Liver (tissue), 9 donors: ENCODE measurements around the gene ZNF785. TPM values are rescaled to one million over a fixed set of nuclear protein-coding genes. Genes with fewer than 3 reads are reported as not detected.

Experiments
- DNase-seq: peaks from one replicate; pipeline ENCODE4 v3.0.0-alpha.2; 2017; ENCODE audit warnings: low spot score
- H3K27ac ChIP-seq, 2 donors: one replicate each; pipeline ENCODE4 v1.7.0; 2013; ENCODE audit warnings: inconsistent platforms in 2 of 2, low read length in 2 of 2, control low read depth in 1 of 2, low read depth in 1 of 2, mild to moderate bottlenecking in 1 of 2
- H3K27me3 ChIP-seq, 4 donors: one replicate each; pipeline versions ENCODE4 v1.6.1 to v1.7.0; 2013; ENCODE audit warnings: low read length in 3 of 4, inconsistent platforms in 1 of 4, mild to moderate bottlenecking in 1 of 4, moderate library complexity in 1 of 4; ENCODE audit not compliant: control insufficient read depth in 4 of 4, insufficient read depth in 4 of 4
- H3K36me3 ChIP-seq, 4 donors: one replicate each; pipeline versions ENCODE4 v1.6.1 to v1.7.0; 2013; ENCODE audit warnings: low read length in 3 of 4, mild to moderate bottlenecking in 3 of 4, low read depth in 1 of 4, moderate library complexity in 1 of 4; ENCODE audit not compliant: control insufficient read depth in 4 of 4, insufficient read depth in 3 of 4
- H3K4me1 ChIP-seq, 4 donors: one replicate each; pipeline versions ENCODE4 v1.6.1 to v1.7.0; 2013; ENCODE audit warnings: low read length in 3 of 4, mild to moderate bottlenecking in 3 of 4, moderate library complexity in 1 of 4; ENCODE audit not compliant: control insufficient read depth in 4 of 4, insufficient read depth in 4 of 4
- H3K4me3 ChIP-seq, 3 donors: one replicate each; pipeline versions ENCODE4 v1.6.1 to v1.7.0; 2013; ENCODE audit warnings: low read length in 3 of 3, control low read depth in 1 of 3, low read depth in 1 of 3, mild to moderate bottlenecking in 1 of 3
- H3K9ac ChIP-seq, 2 donors: one replicate each; pipeline ENCODE4 v1.7.0; 2013; ENCODE audit warnings: low read length in 2 of 2, mild to moderate bottlenecking in 2 of 2, moderate library complexity in 2 of 2, control low read depth in 1 of 2, low read depth in 1 of 2
- H3K9me3 ChIP-seq, 4 donors: one replicate each; pipeline versions ENCODE4 v1.6.1 to v1.7.0; 2013; ENCODE audit warnings: low read length in 3 of 4; ENCODE audit not compliant: control insufficient read depth in 4 of 4
- EGR1 ChIP-seq, 2 donors: IDR thresholded peaks; 2 replicates each; pipeline ENCODE4 v1.6.1; 2016 to 2018; ENCODE audit warnings: antibody characterized with exemption in 2 of 2, low read depth in 2 of 2
- FOXA1 ChIP-seq: IDR thresholded peaks from 2 replicates; pipeline ENCODE4 v1.6.1; 2016; ENCODE audit warnings: antibody characterized with exemption
- FOXA2 ChIP-seq: IDR thresholded peaks from 2 replicates; pipeline ENCODE4 v1.6.1; 2016; ENCODE audit warnings: antibody characterized with exemption
- GABPA ChIP-seq, 2 donors: IDR thresholded peaks in 1 of 2; conservative IDR thresholded peaks in 1 of 2; 2 replicates each; pipeline ENCODE4 v1.6.1; 2016; ENCODE audit warnings: antibody characterized with exemption in 2 of 2, mild to moderate bottlenecking in 1 of 2, moderate library complexity in 1 of 2
- HNF4A ChIP-seq, 2 donors: conservative IDR thresholded peaks; 2 replicates each; pipeline ENCODE4 v1.6.1; 2016; ENCODE audit warnings: antibody characterized with exemption in 2 of 2, mild to moderate bottlenecking in 2 of 2
- HNF4G ChIP-seq: IDR thresholded peaks from 2 replicates; pipeline ENCODE4 v1.6.1; 2016; ENCODE audit warnings: antibody characterized with exemption
- JUND ChIP-seq, 2 donors: IDR thresholded peaks; 2 replicates each; pipeline ENCODE4 v1.6.1; 2016; ENCODE audit warnings: antibody characterized with exemption in 2 of 2
- NR2F2 ChIP-seq: IDR thresholded peaks from 2 replicates; pipeline ENCODE4 v1.6.1; 2016; ENCODE audit warnings: antibody characterized with exemption
- RAD21 ChIP-seq, 2 donors: IDR thresholded peaks; 2 replicates each; pipeline ENCODE4 v1.6.1; 2016; ENCODE audit warnings: antibody characterized with exemption in 2 of 2, mild to moderate bottlenecking in 2 of 2
- SP1 ChIP-seq: IDR thresholded peaks from 2 replicates; pipeline ENCODE4 v1.6.1; 2018; ENCODE audit warnings: antibody characterized with exemption, mild to moderate bottlenecking
- TAF1 ChIP-seq: conservative IDR thresholded peaks from 2 replicates; pipeline ENCODE4 v1.6.1; 2016; ENCODE audit warnings: antibody characterized with exemption, mild to moderate bottlenecking
- YY1 ChIP-seq: IDR thresholded peaks from 2 replicates; pipeline ENCODE4 v1.6.1; 2016; ENCODE audit warnings: antibody characterized with exemption, mild to moderate bottlenecking
- WGBS: extraction: QIAGEN DNeasy Blood & Tissue Kit; methylation state at CpG from one replicate; pipeline ENCODE4 v1.1.7; 2013; 5-methylcytosine and 5-hydroxymethylcytosine counted together
- polyA plus RNA-seq, 2 donors: library from polyadenylated mRNA; stranded (reverse) in 1 of 2; unstranded in 1 of 2; fragments of 200-250 nt in 1 of 2; fragments of >200 nt in 1 of 2; fragmentation: Nextera tagmentation in 1 of 2; extraction: Ambion mirVana in 1 of 2; gene quantifications; one replicate each; pipeline versions ENCODE4 v1.2.1 to v1.2.3, GENCODE V29; 2013 to 2015
- total RNA-seq, 2 donors: library from RNA; depleted of rRNA; stranded (reverse); fragments of >200 nt; gene quantifications; one replicate each; pipeline ENCODE4 v1.2.3, GENCODE V29; 2014
- TF ChIP-seq, protein P1 (sequence below): IDR thresholded peaks from 2 replicates; pipeline ENCODE4 v1.6.1; 2016; ENCODE audit warnings: antibody characterized with exemption
- TF ChIP-seq, protein P2 (sequence below): IDR thresholded peaks from 2 replicates; pipeline ENCODE4 v1.6.1; 2016; ENCODE audit warnings: antibody characterized with exemption, mild to moderate bottlenecking
- TF ChIP-seq, protein P3 (sequence below): fragments of 150-350 bp; IDR thresholded peaks from 2 replicates; pipeline ENCODE4 v1.5.1; 2017; ENCODE audit warnings: improper control_type of control experiment, low read depth, low read length; ENCODE audit not compliant: missing input control
- TF ChIP-seq, protein P4 (sequence below): IDR thresholded peaks from 2 replicates; pipeline ENCODE4 v1.6.1; 2016; ENCODE audit warnings: antibody characterized with exemption
- TF ChIP-seq, protein P5 (sequence below): IDR thresholded peaks from 2 replicates; pipeline ENCODE4 v1.6.1; 2016; ENCODE audit warnings: antibody characterized with exemption
- donor health status: healthy.
- donor health status: healthy.
- donor health status: healthy.
- donor health status: healthy.
- donor health status: healthy.

The ZNF785 gene
- total and polyA plus RNA-seq, 4 donors = 1.8 to 5.9 (median 3.3) TPM

DNA sequence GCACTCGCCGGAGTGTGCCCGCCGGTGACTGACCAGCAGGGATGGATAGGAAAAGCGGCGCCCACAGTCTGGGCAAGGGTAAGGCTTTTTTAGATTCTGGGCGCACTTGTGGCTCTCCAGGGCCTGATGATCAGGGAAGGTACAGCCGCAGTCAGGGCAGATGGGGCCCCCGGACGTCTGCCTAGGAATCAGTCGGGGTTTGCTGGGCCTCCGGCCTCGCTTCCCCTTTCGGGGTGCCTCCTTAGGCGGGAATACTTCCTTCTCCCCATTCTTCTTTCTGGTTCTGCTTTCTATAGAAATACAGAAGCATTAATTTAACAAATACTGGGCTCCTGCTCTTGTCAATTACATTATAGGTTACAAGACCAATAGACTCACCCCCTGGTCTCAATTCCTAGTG lies 19.7 kb upstream of the ZNF785 start:
- Histone ChIP-seq H3K4me3 (no peak overlapping the region), H3K27ac (peak overlapping the region; percentile 86 to 94), H3K9me3 (no peaks in the 10 kb centered on the region), H3K27me3 (no peaks in the 10 kb centered on the region), H3K4me1 (peaks cover 18 to 49% (median 37%) of the 10 kb centered on the region in 4 donors), H3K36me3 (peaks cover 2 to 8% (median 3%) of the 10 kb centered on the region in 4 donors), H3K9ac (no peak overlapping the region)
- TF ChIP-seq FOXA2 (no peak), FOXA1 (no peak), GABPA (IDR thresholded peaks at IDR 0.05 in 1 of 2, conservative IDR thresholded peaks at IDR 0.05 in 1 of 2) (no peak), EGR1 (IDR thresholded peaks at IDR 0.05; ENCODE audit: low read depth in 2 of 2) (no peak)
- TF ChIP-seq, protein P1, sequence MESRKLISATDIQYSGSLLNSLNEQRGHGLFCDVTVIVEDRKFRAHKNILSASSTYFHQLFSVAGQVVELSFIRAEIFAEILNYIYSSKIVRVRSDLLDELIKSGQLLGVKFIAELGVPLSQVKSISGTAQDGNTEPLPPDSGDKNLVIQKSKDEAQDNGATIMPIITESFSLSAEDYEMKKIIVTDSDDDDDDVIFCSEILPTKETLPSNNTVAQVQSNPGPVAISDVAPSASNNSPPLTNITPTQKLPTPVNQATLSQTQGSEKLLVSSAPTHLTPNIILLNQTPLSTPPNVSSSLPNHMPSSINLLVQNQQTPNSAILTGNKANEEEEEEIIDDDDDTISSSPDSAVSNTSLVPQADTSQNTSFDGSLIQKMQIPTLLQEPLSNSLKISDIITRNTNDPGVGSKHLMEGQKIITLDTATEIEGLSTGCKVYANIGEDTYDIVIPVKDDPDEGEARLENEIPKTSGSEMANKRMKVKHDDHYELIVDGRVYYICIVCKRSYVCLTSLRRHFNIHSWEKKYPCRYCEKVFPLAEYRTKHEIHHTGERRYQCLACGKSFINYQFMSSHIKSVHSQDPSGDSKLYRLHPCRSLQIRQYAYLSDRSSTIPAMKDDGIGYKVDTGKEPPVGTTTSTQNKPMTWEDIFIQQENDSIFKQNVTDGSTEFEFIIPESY = no peak
- TF ChIP-seq, protein P2, sequence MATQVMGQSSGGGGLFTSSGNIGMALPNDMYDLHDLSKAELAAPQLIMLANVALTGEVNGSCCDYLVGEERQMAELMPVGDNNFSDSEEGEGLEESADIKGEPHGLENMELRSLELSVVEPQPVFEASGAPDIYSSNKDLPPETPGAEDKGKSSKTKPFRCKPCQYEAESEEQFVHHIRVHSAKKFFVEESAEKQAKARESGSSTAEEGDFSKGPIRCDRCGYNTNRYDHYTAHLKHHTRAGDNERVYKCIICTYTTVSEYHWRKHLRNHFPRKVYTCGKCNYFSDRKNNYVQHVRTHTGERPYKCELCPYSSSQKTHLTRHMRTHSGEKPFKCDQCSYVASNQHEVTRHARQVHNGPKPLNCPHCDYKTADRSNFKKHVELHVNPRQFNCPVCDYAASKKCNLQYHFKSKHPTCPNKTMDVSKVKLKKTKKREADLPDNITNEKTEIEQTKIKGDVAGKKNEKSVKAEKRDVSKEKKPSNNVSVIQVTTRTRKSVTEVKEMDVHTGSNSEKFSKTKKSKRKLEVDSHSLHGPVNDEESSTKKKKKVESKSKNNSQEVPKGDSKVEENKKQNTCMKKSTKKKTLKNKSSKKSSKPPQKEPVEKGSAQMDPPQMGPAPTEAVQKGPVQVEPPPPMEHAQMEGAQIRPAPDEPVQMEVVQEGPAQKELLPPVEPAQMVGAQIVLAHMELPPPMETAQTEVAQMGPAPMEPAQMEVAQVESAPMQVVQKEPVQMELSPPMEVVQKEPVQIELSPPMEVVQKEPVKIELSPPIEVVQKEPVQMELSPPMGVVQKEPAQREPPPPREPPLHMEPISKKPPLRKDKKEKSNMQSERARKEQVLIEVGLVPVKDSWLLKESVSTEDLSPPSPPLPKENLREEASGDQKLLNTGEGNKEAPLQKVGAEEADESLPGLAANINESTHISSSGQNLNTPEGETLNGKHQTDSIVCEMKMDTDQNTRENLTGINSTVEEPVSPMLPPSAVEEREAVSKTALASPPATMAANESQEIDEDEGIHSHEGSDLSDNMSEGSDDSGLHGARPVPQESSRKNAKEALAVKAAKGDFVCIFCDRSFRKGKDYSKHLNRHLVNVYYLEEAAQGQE = no peak
- DNase-seq = no peak
- 89% methylated on average over 15 of the region's 15 CpGs for WGBS

DNA sequence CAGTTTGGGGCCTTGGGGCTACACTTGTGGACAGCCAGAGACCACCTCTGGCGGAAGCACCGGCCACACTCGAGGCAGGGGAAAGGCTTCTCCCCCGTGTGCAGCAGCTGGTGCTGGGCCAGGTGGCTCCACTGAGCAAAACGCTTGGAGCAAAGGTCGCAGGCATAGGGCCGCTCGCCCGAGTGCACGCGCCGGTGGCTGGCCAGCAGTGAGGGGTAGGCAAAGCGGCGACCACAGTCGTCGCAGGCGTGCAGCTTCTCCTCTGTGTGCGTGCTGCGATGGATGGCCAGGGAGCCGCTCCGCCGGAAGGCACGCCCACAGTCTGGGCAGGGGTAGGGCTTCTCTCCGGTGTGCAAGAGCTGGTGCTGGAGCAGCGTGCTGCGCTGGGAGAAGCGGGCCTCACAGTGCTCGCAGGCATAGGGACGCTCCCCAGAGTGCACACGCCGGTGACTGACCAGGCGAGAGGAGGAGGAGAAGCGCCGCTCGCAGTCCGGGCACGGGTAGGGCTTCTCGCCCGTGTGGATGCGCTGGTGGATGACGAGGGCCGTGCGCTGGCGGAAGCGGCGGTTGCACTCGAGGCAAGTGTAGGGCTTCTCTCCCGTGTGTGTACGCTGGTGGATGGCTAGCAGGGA lies 18.9 kb upstream of the ZNF785 start:
- H3K27ac ChIP-seq = peak overlapping the region; percentile 86 to 94
- H3K36me3 ChIP-seq = peaks cover 2 to 8% (median 3%) of the 10 kb centered on the region in 4 donors
- peak overlapping the region; percentile 20 to 34 for H3K9ac ChIP-seq
- no peaks in the 10 kb centered on the region for H3K27me3 ChIP-seq
- 55% methylated on average over 49 of the region's 49 CpGs for WGBS
- peaks cover 18 to 50% (median 37%) of the 10 kb centered on the region in 4 donors for H3K4me1 ChIP-seq
- peak overlapping the region in 2 of 3 donors; percentile 15 to 26 for H3K4me3 ChIP-seq
- DNase-seq = no peak
- no peaks in the 10 kb centered on the region for H3K9me3 ChIP-seq
- TF ChIP-seq YY1 = peak; percentile 59
- TF ChIP-seq HNF4G = no peak
- TF ChIP-seq NR2F2 = no peak
- peak; percentile 81 for TF ChIP-seq SP1
- TF ChIP-seq, protein P3, sequence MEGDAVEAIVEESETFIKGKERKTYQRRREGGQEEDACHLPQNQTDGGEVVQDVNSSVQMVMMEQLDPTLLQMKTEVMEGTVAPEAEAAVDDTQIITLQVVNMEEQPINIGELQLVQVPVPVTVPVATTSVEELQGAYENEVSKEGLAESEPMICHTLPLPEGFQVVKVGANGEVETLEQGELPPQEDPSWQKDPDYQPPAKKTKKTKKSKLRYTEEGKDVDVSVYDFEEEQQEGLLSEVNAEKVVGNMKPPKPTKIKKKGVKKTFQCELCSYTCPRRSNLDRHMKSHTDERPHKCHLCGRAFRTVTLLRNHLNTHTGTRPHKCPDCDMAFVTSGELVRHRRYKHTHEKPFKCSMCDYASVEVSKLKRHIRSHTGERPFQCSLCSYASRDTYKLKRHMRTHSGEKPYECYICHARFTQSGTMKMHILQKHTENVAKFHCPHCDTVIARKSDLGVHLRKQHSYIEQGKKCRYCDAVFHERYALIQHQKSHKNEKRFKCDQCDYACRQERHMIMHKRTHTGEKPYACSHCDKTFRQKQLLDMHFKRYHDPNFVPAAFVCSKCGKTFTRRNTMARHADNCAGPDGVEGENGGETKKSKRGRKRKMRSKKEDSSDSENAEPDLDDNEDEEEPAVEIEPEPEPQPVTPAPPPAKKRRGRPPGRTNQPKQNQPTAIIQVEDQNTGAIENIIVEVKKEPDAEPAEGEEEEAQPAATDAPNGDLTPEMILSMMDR = no peak
- TF ChIP-seq EGR1 (IDR thresholded peaks at IDR 0.05; ENCODE audit: low read depth in 2 of 2) = no peak
- TF ChIP-seq, protein P4, sequence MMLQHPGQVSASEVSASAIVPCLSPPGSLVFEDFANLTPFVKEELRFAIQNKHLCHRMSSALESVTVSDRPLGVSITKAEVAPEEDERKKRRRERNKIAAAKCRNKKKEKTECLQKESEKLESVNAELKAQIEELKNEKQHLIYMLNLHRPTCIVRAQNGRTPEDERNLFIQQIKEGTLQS = no peak
- TF ChIP-seq TAF1 = no peak
- no peak for TF ChIP-seq RAD21 (IDR thresholded peaks at IDR 0.05)
- TF ChIP-seq FOXA2 = no peak
- TF ChIP-seq, protein P1 = no peak
- peak; percentile 62 to 68 for TF ChIP-seq HNF4A (conservative IDR thresholded peaks at IDR 0.05)
- TF ChIP-seq, protein P5, sequence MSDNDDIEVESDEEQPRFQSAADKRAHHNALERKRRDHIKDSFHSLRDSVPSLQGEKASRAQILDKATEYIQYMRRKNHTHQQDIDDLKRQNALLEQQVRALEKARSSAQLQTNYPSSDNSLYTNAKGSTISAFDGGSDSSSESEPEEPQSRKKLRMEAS = no peak
- TF ChIP-seq JUND (IDR thresholded peaks at IDR 0.05) = no peak
- no peak for TF ChIP-seq GABPA (IDR thresholded peaks at IDR 0.05 in 1 of 2, conservative IDR thresholded peaks at IDR 0.05 in 1 of 2)
- TF ChIP-seq, protein P2 = no peak
- TF ChIP-seq FOXA1 = no peak
